Measurements from ENCODE around the gene TMEM119.

The TMEM119 gene

DNA sequence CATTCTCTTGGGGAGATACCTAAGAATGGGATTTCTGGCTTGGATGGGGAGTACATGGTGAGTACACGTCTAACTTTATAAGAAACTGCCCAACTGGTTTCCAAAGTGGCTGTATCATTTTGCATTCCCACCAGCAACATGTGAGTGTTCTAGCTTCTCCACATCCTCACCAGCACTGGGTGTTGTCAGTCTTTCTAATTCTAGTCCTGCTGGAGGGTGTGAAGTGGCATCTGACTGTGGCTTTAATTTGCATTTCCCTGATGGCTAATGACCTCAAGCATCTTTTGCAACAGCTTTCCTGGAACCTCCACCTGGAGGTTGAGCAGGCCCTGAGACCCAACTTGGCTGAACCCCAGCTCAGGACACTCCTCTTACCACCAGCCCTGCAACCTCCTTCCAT, 18.0 kb upstream of the TMEM119 start:
- DNase-seq = no peak

DNA sequence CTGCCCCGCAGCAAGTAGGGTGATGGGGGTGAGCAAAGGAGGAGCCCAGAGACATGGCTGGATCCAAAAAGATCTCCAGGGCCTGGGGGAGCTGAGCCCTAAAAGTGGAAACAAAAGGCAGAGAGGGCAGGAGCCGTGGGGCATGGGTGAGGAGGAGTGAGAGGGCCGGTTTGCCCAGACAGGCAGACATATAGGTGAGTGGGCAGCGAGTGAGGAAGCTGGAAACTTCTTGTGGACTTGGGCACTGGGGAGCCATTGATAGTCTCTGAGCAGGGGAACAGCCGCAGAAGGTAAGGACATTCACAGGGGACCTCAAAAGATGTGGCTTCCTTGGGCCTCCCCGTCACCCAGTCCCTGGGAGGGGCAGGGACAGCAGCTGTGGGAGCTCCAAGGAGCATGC, 16.8 kb upstream of the TMEM119 start:
- no peak for DNase-seq

DNA sequence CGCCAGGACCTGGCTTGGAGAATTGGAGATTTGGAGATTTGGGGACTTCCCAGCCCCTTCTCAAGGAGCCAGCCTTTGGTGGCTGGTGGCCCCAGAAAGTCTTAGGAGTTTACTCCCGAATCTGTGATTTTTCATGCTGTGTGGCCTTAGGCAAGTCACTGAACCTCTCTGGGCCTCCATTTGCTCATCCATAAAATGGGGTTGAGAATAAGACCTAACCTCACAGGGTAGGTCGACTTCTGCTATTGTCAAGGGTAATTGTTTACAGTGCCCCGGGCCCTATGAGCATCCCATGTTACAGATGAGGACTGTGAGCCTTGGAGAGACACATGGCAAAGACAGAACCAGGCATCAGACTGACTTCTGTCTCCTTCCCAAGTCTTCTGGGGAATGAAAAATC, 16.2 kb upstream of the TMEM119 start:
- no peak for DNase-seq

DNA sequence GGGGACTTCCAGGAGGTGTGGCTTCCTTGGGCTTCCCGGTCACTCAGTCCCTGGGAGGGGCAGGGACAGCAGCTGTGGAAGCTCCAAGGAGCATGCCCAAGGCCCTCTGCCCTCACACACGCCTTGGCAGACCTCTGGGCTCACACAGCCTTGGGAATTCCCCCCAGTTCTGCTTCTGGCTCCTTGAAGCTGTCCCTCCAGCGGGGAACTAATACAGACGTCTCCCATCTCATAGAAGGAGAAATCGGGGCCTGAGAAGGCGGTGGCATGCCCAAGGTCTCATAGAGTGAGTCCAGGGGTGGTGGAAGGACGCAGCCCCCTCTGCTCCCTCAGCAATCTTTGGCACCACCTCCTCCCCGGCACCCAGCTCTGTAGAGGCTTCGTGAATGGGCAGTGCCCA, 15.7 kb upstream of the TMEM119 start:
- no peak for DNase-seq

- DNase-seq = no peak
Observed at GRCh38 chr12:108612788-108613282, 15.0 kb upstream of the TMEM119 start.

DNA sequence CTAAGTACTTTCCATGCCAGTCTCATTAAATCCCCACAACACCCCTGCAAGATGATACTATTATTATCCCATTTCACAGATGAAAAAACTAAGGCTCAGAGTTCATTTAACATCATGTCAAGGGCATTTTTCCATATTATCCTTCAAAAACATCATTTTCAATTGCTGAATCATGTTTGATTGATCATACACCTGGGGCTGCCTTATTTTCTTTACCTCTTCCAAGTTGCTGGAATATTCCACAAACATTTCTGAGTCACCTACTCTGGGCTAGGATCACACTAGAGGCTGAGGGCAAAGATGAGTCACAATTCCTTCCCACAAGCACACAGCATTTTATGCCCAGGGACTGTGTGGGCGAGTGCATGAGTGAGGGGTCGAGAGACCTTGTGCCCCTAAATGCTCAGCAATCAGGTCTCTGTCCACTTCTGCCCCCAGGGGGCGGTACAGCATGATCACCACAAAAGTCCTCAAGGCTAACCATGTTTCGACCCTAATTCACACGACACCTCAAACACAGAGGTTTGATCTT, 14.1 kb upstream of the TMEM119 start:
- peak; percentile 22 for DNase-seq

- DNase-seq = no peak
Observed at GRCh38 chr12:108610856-108611605, 13.1 kb upstream of the TMEM119 start.

GRCh38 chr12:108610336-108610815, 12.5 kb upstream of the TMEM119 start:
- no peak for DNase-seq

DNA sequence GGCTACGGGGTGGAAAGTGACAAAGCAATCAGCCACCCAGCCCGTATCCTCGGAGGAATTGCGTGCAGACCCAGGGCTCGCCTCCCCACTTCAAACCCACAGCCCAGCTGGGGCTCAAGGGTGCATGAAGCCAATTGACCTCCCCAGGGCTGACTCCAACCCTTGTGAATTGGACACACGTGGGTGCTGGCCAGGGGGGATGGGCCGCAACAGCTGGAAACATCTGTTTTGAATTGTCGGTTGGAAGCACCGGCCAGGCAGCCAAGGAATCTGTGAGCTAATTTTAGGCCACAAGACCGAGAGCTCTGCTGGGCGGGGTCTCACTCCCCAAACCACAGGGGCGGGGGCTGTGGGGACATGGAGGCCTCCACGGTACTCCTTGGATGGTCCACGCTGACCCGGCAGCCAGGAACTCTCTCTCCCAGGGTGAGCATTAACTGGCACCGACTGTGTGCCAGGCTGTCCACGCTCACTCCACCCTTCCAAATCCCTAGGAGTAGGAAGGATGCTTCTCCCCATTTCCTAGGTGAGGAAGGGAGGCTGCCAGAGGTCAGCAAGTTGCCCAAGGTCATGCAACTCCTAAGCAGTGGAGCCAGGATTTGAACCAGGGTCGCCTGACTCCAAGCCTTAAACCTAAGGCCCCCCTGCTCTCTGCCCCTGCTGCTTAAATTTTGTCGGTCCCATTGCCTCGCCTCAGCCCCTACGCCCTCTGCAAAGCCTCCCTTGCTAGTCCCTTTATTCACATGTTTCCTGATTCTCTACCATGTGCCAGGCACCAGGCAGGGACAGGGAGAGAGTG, 11.9 kb upstream of the TMEM119 start:
- DNase-seq = no peak

DNA sequence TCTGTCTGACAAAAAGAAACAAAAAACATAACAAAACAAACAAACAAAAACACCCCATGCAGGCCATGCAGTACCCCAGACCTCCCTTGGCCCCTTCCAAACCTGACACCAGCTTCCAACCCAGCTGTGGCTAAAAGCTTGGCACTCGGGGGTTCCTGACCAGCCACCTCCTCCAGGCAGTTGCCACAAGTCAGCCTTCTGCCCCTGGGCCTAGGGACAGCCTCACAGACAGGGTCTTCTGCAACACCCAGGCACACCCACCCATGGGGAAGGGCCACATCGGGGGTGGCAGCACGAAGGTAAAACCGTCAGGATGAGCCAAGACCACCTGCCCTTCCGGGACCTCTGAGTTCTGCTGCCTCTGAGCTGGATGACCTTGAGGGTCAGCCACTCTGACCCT, 10.7 kb upstream of the TMEM119 start:
- no peak for DNase-seq

GRCh38 chr12:108607981-108608600, 10.2 kb upstream of the TMEM119 start:
- DNase-seq = no peak

- DNase-seq = no peak
Observed at GRCh38 chr12:108606492-108606891, 8.6 kb upstream of the TMEM119 start.

DNA sequence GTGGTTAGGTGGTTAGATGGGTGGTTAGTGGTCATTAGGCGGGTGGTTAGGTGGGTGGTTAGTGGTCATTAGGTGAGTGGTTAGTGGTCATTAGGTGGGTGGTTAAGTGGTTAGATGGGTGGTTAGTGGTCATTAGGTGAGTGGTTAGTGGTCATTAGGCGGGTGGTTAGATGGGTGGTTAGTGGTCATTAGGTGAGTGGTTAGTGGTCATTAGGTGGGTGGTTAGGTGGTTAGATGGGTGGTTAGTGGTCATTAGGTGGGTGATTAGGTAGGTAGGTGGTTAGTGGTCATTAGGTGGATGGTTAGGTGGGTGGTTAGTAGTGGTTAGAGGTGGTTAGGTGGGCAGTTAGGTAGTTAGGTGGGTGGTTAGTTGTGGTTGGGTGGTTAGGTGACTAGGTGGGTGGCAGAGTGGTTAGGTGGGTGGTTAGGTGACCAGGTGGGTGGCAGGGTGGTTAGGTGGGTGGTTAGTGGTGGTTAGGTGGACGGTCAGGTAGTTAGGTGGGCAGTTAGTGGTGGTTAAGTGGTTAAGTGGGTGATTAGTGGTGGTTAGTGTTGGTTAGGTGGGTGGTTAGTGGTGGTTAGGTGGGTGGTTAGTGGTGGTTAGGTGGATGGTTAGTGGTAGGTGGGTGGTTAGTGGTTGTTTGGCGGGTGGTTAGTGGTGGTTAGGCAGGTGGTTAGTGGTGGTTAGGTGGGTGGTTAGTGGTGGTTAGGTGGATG, 8.0 kb upstream of the TMEM119 start:
- no peak for DNase-seq

GRCh38 chr12:108605000-108605689, 7.3 kb upstream of the TMEM119 start:
- no peak for DNase-seq

GRCh38 chr12:108604208-108604941, 6.5 kb upstream of the TMEM119 start:
- no peak for DNase-seq

DNA sequence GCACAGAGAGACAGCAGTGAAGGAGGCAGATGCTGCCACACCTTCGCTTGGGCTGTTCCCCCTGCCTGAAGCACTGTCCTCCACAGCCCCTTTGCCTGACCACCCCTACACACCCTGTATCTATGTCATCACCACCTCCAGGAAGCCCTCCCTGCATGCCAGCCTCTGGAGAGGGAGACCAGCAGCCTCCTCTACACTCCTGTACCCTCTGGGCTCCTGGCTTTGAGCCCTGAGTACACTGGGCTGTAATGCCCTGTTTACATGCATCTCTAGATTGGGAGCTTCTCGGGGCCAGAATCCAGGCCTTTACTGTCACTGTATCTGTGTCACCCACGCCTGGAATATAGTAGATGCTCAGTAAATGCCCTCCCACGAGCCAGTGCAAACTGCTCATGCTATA, 5.9 kb upstream of the TMEM119 start:
- DNase-seq = no peak

DNA sequence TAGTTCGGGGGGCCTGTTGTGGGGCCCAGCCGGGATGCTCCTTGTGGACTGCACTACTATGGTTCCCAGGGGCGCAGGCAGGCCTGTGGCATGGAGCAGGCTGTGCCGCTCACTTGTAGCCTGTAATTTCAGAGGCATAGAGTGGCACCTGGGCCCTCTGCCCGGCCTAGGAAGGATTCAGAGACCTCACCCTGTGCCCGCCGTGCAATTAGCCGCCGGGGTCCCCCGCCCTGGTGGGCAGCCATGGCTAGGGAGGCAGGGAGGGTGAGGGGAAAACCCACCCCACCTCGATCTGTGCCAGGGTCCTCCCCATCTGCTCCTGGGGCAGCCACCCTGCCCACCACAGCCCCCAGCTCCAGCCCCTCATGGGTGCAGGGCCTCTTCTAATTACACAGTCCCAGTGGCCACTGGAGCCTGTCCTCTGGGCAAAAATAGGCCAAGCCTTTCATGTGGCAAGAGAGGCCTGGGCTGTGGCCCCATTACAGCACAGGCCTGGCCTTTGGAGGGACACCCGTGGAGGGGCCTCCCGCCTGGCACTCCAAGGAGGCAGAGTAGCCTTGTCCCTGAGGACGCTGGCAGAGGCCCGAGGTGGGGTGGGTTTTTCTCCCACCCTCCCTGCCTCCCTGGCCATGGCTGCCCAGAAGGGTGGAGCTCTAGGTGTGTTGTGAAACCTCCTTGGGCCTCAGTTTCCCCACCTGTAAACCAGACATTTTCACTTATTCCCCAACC, 5.3 kb upstream of the TMEM119 start:
- DNase-seq = no peak

DNA sequence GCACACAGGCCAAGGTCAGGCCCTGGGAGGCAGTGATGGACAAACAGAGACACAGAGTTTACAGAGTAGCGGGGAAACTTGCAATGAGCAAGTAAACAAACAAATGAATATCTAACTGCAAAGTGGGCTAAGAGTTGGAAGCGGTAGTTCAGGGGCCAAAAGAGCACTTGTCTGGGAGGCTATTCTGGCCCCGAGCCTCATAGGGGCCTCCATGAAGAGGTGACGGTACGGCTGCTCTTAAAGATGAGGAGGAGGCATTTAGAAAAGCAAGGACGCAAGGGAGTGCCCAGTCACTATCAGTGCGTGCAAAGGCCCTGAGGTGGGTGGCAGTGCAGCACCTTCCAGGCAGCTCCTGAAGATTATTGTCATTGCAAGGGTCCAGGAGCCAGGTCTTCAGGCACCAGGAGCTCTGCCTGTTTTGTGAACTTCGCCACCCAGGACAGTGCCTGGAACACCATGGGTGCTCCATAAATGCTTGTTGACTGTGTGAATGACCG, 4.4 kb upstream of the TMEM119 start:
- no peak for DNase-seq

GRCh38 chr12:108600702-108601007, 2.8 kb upstream of the TMEM119 start:
- no peak for DNase-seq

DNA sequence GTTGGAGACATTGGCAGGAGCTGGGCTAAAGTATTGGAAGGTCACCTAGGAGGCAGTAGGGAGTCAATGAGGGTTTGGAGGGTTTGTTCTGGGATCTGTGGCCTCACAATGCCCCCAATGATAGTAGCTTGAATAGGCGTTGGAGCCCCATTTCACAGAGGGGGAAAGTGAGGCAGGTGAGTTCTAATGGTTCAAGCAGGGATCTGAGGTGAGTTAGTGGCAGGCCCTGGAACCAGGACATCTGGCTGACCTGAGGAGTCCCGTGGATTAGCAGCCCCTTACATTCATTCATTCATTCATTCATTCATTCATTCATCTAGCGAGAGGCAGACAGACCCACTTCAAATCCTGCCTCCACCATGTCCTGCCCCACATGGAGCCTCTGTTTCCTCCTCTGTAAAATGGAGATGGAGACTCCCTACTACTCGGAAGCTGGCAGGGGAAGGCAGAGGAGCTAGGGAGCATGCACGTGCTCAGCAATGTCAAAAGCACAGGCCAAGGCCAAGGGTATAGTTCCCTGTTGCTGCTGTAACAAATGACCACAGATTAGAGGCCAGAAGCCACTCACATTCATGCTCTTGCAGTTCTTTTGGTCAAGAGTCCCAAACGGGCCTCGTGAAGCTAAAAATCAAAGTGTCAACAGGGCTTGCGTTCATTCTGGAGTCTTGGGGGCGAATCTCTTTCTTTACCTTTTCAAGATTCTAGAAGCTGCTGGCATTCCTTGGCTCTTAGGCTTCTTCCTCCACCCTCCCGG, 2.2 kb upstream of the TMEM119 start:
- no peak for DNase-seq
